DMS153 (cell line): ENCODE measurements around the gene TFIP11.

Experiments used
- DNase-seq: peaks from one replicate; lab custom pipeline; 2025; lab: John Stamatoyannopoulos, UW

TFIP11 gene

GRCh38 chr22:26512149-26512793, at the start of gene TFIP11:
Gene TFIP11, minus strand, starts transcription at chr22:26512473. Its CDS starts 2,201 bp downstream, at chr22:26510272.
- peak; percentile 66 for DNase-seq

- DNase-seq: no peak
Measured at GRCh38 chr22:26561756-26562417, 49.6 kb upstream of the TFIP11 start.

DNA sequence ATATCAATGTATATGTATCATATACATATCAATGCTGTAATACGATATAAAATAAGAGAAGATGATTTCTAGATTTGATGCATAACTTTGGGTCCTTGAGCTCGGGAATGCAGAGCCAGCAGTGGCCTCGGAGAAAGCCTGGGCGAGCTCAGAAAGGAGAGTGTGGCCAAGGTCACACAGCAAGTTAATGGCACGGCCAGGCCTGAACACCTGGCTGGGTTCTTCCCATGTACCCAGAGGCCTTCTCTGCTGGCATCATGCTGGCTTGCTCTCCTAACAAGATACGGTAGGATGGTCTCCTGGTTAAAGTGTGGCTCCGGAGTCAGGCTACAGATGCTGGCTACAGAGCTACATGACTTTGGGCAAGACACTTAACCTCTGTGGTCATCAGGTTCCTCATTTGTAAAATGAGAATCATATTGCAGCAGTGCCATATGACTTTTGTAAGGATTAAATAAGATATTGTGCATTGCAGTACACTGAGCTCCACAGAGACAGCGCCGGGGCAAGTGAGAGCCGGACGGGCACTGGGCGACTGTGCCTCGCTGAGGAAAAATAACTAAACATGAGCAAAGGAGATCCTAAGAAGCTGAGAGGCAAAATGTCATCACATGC, 47.8 kb upstream of the TFIP11 start:
- no peak for DNase-seq

DNA sequence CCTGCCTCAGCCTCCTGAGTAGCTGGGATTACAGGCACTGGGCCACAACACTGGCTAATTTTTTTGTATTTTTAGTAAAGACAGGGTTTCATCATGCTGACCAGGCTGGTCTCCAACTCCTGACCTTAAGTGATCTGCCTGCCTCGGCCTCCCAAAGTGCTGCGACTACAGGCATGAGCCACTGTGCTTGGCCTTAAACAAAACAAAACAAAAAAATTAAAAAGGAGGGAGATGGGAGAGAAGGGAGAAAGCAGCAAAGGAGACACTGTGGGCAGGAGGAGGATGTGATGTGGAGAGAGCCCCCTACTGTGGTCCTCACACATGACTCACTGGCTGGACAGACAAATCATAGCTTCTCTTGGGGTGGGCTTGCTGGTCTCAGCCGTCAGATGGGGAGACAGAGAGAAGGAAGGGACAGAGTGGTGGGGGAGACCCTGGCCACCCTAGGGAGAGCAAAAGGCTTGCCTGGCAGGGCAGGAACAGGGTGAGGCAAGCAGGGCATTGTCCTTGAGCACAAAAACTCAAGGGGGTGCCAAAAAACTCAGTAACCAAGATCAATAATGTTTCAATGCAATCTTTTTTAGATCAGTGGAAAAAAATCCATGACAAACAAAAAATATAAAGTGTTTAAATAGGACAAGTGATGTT, 46.1 kb upstream of the TFIP11 start:
- no peak for DNase-seq

- DNase-seq: no peak
Measured at GRCh38 chr22:26556904-26557303, 44.6 kb upstream of the TFIP11 start.

DNA sequence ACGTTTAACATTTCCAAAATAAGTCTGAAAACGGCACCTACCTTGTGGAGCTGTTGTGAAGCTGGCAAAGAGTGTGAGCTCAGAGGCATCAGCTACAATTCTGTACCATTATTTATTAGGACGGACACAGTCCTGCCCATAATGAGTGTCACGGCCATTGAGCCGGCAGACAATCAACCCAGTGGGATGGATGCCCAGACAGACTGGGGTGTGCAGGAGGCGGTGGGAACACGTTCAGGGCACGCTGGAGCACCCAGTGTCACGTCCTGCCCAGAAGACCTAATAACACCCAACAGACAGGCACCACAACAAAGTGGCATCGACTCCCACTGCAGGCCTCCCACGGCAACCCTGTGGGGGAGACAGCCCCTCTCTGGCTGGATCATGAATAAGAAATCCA, 43.2 kb upstream of the TFIP11 start:
- DNase-seq: no peak

GRCh38 chr22:26554956-26555355, 42.7 kb upstream of the TFIP11 start:
- no peak for DNase-seq

DNA sequence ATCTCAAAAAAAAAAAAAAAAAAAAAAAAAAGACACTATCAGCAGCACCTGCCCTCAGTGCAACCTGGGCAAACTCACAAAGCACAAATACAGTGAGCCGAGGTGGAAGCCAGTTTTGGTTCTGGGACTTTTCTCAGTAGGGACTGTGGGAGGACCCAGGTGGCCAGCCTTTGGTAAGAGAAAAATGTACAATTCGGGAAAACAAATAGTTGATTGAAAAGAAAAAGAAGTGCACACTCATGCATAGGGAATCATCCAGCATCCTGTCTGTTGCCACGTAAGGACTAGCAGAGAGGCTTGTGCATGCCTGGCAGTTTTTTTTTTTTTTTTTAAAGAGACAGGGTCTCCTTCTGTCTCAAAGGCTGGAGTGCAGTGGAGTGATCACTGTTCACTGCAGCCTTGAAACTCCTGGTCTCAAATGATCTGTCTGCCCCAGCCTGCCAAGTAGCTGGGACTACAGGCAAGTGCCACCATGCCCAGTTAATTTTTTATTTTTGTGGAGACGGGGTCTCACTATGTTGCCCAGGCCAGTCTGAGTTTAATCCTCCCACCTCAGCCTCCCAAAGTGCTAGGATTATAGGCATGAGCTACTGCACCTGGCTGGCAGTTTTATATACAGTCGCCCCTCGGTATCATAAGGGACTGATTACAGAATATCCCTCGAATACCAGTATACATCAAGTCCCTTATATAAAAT, 40.9 kb upstream of the TFIP11 start:
- DNase-seq: peak; percentile 44

- DNase-seq: no peak
Measured at GRCh38 chr22:26552466-26552865, 40.2 kb upstream of the TFIP11 start.

DNA sequence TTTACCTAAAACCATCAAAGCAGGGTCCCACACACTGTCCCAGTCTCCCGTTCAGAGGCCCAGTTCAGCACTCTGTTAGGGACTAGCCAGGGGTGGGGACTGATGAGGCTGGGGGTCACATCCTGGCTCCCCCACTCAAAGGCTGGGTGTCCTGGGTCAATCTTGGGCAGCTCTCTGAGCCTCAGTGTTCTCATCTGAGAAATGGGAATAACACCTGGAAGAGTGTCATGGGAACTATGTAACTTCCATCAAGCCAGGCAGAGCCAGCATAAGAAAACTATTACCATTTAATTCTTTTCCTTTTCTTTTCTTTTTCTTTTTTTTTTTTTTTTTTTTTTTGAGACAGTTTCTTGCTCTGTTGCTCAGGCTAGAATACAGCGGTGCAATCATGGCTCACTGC, 39.3 kb upstream of the TFIP11 start:
- DNase-seq: no peak

GRCh38 chr22:26550498-26551033, 38.3 kb upstream of the TFIP11 start:
- DNase-seq: no peak

DNA sequence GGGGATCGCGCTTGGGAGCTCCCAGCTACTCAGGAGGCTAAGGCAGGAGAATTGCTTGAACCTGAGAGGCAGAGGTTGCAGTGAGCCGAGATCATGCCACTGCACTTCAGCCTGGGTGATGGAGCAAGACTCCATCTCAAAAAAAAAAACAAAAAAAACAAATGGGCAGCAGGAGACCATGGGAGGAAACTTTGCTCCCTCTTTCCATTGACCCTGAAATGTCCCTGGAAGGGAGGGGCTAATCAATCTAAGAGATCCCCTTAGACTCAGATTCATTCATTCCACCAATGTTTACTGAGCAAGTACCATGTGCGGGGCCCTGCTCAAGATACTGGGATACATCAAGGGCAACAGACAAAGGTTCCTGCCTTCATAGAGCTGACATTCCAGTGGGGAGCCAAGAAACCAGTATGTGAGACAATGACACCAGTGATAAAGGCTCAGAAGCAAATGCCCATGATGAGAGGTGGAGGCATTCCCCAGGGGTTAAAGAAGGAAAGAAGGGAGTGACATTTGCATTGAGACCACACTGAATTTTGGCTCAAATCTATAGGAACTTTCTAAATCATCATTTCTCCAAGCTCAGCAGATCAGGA, 37.7 kb upstream of the TFIP11 start:
- no peak for DNase-seq

DNA sequence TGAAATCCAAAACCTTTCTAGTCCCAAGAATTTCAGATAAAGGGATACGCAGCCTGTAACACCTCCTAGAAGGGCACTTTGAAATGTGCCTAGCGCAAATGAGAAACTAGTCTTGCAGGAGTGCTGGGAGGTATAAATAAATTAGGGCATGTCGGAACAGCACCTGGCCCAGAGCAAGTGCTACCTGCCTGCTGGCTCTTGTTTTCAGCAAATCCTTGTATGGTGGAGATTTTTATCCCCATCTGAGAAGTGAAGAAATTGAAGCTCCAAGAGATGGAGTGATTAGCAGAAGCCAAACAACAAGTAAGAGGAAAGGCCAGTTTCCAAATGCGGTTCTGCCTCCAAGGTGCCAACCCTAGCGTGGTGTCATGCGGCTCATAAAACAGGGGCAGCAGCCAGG, 36.7 kb upstream of the TFIP11 start:
- no peak for DNase-seq

DNA sequence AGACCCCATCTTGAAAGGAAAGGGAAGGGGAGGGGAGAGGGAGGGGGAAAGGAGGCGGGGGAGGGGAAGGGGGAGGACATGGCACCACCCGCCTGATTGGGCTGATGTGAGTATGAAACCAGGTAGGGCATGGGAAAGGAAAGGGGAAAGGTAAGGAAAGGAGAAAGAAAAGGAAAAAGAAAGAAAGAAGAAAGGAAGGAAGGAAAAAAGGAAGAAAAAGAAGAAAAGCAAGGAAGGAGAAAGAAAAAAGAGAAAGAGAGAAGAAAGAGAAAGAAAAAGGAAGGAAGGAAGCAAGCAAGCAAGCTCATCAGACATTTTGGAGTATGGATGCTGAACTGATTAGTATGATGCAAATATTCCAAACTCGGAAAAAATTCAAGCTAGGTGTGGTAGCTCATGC, 36.0 kb upstream of the TFIP11 start:
- no peak for DNase-seq

DNA sequence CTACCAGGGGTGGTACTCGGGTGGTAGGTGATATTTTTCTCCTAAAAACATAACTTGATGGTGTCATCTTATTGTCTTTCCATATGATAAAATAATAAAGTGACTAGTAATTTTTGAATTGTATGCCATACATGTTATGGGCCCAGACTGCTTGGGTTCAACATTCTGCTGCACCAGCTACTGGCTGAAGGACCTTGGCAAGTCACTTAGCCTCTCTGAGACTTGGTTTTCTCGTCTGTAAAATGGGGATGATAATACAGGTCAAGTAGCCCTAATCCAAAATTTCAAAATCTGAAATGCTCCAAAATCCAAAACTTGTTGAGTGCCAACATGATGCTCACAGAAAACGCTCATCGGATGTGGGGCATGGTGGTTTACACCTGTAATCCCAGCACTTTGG, 35.6 kb upstream of the TFIP11 start:
- no peak for DNase-seq

DNA sequence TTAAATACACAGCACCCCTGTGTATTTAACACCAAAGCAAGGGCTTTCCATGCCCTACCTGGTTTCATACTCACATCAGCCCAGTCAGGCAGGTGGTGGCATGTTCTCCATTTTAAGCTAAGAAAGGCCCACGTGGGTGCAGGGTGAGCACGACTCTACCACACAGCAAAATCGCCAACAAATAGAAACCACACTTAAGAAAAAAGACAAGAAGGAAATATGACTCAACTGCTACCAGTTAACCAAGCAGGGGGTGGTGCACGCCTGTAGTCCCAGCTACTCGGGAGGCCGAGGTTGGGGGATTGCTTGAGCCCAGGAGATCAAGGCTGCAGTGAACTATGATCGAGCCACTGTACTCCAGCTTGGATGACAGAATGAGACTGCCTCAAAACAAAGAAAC, 35.2 kb upstream of the TFIP11 start:
- DNase-seq: no peak

DNA sequence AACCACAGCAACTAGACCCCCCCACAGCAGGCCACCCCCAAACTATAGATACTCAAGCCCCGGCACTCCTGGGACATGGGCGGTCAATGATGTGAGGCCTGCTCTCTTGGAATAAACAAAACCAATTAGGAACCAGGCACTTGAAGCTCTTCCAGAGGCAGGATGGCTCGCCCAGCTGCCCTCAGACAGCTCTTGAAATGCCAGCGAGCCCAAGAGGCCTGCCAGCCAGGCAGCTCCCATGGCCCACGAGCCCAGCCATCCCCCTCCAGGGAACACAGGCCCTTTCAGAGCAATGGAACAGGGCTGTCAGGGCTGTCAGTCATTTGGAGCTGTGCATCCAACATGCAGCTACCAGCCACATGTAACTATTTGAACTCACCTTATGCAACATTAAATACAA, 34.0 kb upstream of the TFIP11 start:
- no peak for DNase-seq

DNA sequence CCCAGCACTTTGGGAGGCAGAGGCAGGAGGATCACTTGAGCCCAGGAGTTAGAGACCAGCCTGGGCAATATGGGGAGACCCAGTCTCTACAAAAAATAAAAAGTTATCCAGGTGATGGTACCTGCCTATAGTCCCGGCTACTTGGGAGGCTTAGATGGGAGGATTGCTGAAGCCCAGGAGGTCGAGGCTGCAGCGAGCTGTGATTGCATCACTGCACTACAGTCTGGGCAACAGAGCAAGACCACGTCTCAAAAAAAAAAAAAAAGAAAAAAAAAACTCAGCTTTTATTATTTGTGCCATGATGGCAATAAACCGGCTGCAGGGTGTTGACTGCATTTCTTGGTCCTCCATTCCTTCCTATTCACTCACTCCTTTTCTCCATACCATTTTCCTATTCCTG, 33.6 kb upstream of the TFIP11 start:
- DNase-seq: no peak

- no peak for DNase-seq
Measured at GRCh38 chr22:26545385-26545784, 33.1 kb upstream of the TFIP11 start.

- no peak for DNase-seq
Measured at GRCh38 chr22:26544489-26544888, 32.2 kb upstream of the TFIP11 start.

DNA sequence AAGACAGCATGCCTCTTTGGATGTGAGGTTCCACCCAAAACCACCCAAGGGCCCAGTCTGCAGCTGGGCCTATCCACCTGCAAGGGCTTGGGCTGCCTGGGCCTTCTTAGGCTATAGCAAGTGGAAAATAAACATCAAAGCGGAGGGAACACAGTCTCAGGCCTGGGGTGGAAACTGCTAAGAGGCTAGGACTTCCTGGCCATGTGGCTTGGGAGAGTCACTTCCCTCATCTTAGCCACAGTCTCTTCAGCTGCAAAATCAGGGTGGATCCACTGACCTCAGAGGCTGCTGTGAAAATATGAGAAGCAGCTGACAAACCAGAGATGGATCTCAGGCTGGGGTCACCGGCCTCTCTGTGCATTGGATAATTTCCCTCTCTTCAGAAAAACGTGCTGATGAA, 30.6 kb upstream of the TFIP11 start:
- DNase-seq: no peak
